ENCODE measurements around the gene EPYC.

The EPYC gene

DNA sequence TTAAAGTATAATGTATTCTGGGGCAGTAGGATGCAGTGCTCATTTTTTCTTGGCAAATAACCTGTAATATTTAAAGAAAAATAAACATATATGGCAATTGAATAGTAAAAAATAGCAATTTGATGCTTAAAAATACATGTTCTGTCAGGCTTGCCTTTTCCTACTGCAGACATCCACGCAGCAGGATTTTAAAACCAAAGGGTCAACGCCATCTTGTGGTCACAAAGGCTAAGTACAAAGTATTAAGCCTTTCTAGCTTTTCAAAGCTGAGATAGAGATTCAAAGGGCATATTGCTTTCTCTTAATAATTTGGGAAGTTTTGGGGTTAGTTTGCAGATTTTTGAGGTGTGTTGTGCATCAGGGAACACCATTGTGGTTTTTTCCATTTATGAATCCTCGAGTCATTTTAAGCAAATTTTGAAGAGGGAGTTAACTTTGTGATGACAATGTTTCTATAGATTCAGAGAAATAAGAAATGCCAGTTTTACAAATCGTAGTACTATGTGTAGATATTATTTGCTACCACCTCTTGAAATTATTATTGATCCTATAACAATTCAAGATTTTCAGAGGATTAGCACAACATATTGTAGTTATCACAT lies 45.1 kb downstream of the EPYC start:
- H3K36me3 Mint-ChIP-seq (ENCODE audit: insufficient read depth) = no peaks in the 10 kb centered on the region
- H3K4me3 Mint-ChIP-seq = no peak overlapping the region
- no peaks in the 10 kb centered on the region for H3K9me3 Mint-ChIP-seq
- no peaks in the 10 kb centered on the region for H3K4me1 Mint-ChIP-seq (ENCODE audit: low read depth in 2 of 2)
- peaks cover 0 to 5% of the 10 kb centered on the region in 2 donors for H3K27me3 Mint-ChIP-seq
- DNase-seq (peak in 1 of 3 experiments; percentile 20), ATAC-seq (replicated peaks) (peak; percentile 56)
- no peak overlapping the region for H3K27ac Mint-ChIP-seq

DNA sequence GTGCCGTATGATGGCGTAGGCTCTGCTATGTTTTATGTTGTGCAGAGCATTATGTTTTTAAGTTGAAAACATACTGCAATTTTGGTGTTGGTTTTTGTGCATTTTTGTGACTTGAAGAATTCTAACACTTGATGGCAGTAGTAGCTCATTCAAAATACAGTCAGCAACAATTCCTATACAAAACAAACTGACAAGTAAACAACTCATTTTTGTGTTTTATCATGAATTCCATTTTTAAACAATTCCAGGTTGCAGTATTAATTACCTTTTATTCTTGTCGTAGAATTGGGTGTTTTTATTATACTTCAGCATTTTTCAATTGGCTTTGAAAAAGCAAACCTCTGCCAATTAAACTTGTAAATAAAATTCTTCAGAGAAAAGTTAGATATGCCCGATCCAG lies 45.7 kb downstream of the EPYC start:
- no peak overlapping the region for H3K4me3 Mint-ChIP-seq
- H3K27me3 Mint-ChIP-seq = peaks cover 0 to 5% of the 10 kb centered on the region in 2 donors
- H3K4me1 Mint-ChIP-seq (ENCODE audit: low read depth in 2 of 2) = no peaks in the 10 kb centered on the region
- no peaks in the 10 kb centered on the region for H3K36me3 Mint-ChIP-seq (ENCODE audit: insufficient read depth)
- ATAC-seq (replicated peaks) (no peak), DNase-seq (no peak)
- H3K27ac Mint-ChIP-seq = no peak overlapping the region
- H3K9me3 Mint-ChIP-seq = no peaks in the 10 kb centered on the region

DNA sequence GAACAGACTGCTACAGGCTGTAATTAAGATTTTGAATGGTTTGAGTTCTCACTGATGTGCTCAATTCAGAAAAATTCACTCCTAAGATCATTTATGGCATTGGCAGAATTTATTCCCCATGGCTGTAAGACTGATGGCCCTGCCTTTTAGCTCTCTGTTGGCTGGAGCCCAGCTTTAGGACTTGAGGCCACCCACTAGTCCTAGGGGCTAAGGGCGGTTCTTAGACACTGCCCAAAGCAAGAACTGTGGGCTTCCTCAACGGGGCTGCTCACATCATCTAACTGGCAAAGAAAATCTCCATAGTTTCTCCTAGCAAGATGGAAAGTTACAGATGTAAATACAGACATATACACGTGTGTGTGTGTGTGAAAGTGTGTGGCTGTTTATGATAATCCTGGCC lies 46.4 kb downstream of the EPYC start:
- Mint-ChIP-seq H3K4me3 (no peak overlapping the region), H3K27ac (no peak overlapping the region), H3K4me1 (ENCODE audit: low read depth in 2 of 2) (no peaks in the 10 kb centered on the region), H3K9me3 (no peaks in the 10 kb centered on the region), H3K27me3 (peaks cover 0 to 5% of the 10 kb centered on the region in 2 donors), H3K36me3 (ENCODE audit: insufficient read depth) (no peaks in the 10 kb centered on the region)
- no peak for ATAC-seq (replicated peaks)
- DNase-seq = no peak

DNA sequence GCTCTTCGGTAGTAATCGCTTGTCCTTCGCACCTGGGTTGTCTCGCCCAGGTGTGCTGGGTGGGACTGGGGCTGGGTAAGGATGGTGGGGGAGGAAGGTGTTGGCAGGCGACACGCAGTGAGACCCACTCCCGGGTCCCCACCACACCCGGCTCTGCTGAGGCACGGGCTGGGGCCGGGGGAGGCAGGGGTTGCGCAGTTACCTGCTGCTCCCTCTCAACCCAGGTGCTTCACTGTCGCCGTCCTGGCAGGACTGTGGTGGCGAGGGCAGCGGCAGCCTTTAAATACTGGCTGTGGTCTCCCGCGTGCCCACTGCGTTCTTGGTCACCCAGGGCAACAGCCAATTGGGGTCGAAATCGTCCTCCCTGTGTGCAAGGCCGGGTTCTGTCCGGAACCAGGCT lies 49.9 kb downstream of the EPYC start, which contains the start of gene CCER1:
TSS of gene CCER1 (minus strand) at position 256 of the 400 bp plus-strand sequence. CDS start 434 bp downstream, outside the sequence.
- no peak for DNase-seq
- no peak for ATAC-seq (replicated peaks)
- H3K27me3 Mint-ChIP-seq = peaks cover 0 to 9% of the 10 kb centered on the region in 2 donors
- H3K4me1 Mint-ChIP-seq (ENCODE audit: low read depth in 2 of 2) = no peaks in the 10 kb centered on the region
- H3K36me3 Mint-ChIP-seq (ENCODE audit: insufficient read depth) = no peaks in the 10 kb centered on the region
- H3K9me3 Mint-ChIP-seq = no peaks in the 10 kb centered on the region
- H3K27ac Mint-ChIP-seq = no peak within 1 kb of the TSS
- H3K4me3 Mint-ChIP-seq = no peak within 1 kb of the TSS

DNA sequence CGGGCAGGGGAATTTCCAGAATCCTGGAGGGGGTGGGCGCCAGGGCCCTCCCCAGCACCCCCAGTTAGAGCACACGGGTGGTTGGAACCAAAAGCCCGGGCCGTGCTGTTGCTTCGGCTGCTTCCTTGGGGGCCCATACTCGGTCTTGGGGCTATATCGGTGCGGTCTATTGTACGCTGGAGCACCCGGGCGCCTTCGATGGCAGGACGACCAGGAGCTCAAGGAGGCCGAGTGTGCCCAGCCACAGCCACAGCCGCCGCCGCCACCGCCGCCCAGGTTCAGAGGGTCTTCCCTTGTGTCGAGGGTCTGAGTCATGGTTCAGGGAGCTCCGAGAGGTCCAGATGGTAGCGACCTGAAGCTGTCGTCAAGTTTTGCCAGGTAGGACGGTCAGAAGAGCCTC lies 50.3 kb downstream of the EPYC start:
- H3K27ac Mint-ChIP-seq = no peak overlapping the region

DNA sequence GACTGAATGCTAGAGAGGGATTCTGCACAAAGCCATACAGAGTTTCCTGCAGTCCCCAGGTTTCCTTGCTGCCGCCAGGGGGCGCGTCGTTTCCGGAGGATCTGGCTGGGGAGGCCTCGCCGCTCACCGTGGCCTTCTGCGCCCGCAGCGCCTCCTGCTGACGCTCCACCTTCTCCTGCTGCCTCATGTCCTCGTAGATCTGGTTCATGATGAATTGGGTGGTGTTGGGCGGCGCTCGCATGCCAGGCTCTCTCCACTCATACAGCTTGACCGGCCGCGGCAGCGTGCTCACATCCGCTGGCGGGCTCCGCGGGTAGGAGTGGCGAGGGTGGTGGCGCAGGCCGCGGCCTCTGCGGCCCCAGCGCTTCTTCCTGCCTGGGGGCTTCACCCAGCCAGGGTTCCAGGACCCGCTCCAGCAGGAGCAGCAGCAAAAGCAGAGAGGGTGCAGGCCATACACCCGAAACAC lies 50.8 kb downstream of the EPYC start:
- H3K27ac Mint-ChIP-seq = no peak overlapping the region
- H3K27me3 Mint-ChIP-seq = peaks cover 0 to 5% of the 10 kb centered on the region in 2 donors
- no peak overlapping the region for H3K4me3 Mint-ChIP-seq
- ATAC-seq (replicated peaks) (no peak), DNase-seq (no peak)
- no peaks in the 10 kb centered on the region for H3K36me3 Mint-ChIP-seq (ENCODE audit: insufficient read depth)
- H3K4me1 Mint-ChIP-seq (ENCODE audit: low read depth in 2 of 2) = no peaks in the 10 kb centered on the region
- no peaks in the 10 kb centered on the region for H3K9me3 Mint-ChIP-seq

More for the DNA sequence above, 50.3 kb downstream of the EPYC start:
- no peak for DNase-seq
- ATAC-seq (replicated peaks) = no peak
- peaks cover 0 to 5% of the 10 kb centered on the region in 2 donors for H3K27me3 Mint-ChIP-seq
- no peaks in the 10 kb centered on the region for H3K36me3 Mint-ChIP-seq (ENCODE audit: insufficient read depth)
- H3K4me3 Mint-ChIP-seq = no peak overlapping the region
- H3K4me1 Mint-ChIP-seq (ENCODE audit: low read depth in 2 of 2) = no peaks in the 10 kb centered on the region
- no peaks in the 10 kb centered on the region for H3K9me3 Mint-ChIP-seq

DNA sequence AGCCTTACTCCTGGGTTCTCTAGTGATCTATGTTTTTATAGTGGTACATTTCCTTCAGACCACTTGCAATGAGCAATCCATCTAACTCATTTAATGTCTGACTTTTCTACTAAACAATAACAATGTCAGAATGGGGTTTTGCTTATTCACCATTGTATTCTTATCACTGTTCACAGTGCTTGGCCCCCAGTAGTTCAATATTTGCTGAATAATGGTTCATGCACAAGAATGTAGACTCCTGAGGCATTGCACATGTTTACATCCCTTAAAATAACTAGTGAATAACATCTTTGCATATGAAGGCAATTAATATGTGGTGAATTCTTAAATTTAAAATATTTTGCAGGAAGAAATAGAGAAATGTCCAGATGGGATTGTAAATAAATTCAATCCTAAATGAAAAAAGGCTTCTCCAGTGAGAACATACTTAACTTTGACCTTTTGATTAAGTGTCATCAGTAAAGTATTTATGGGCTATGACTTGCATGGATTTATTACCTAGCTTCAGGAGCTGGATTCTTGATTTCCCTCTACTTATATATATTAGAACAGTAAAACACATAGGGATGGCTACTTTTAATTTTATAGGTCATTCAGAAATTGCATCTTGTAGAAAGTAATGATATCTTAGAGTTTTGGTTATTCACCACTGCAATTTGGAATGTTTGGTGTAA lies 53.2 kb downstream of the EPYC start:
- ATAC-seq (replicated peaks) = no peak
- H3K27ac Mint-ChIP-seq = no peak overlapping the region
- DNase-seq = no peak
- no peaks in the 10 kb centered on the region for H3K4me1 Mint-ChIP-seq (ENCODE audit: low read depth in 2 of 2)
- no peaks in the 10 kb centered on the region for H3K9me3 Mint-ChIP-seq
- no peaks in the 10 kb centered on the region for H3K36me3 Mint-ChIP-seq (ENCODE audit: insufficient read depth)
- no peak overlapping the region for H3K4me3 Mint-ChIP-seq
- peaks cover 0 to 5% of the 10 kb centered on the region in 2 donors for H3K27me3 Mint-ChIP-seq

DNA sequence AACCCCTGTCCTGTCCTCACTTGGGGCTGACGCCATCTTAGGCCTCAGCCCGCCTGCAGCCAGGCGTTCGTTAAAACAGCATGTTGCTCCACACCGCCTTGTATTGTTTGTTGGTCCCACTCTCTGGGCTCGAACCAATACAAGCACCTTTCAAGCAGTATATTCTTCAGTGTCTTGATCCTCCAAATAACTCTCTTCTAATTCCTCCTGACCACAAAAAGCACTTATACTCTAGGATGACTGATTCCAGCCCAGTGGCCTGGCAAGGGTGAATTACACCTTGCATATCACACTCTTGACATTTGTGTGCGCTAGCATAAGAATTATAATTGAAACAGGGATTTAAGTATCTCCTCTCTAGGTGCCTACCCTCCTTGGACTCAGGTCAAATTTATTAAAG lies 56.9 kb downstream of the EPYC start:
- no peak for ATAC-seq (replicated peaks)
- Mint-ChIP-seq H3K27me3 (peaks cover 0 to 5% of the 10 kb centered on the region in 2 donors), H3K27ac (no peak overlapping the region), H3K4me1 (ENCODE audit: low read depth in 2 of 2) (no peaks in the 10 kb centered on the region), H3K4me3 (no peak overlapping the region), H3K36me3 (ENCODE audit: insufficient read depth) (no peaks in the 10 kb centered on the region), H3K9me3 (no peaks in the 10 kb centered on the region)
- no peak for DNase-seq

DNA sequence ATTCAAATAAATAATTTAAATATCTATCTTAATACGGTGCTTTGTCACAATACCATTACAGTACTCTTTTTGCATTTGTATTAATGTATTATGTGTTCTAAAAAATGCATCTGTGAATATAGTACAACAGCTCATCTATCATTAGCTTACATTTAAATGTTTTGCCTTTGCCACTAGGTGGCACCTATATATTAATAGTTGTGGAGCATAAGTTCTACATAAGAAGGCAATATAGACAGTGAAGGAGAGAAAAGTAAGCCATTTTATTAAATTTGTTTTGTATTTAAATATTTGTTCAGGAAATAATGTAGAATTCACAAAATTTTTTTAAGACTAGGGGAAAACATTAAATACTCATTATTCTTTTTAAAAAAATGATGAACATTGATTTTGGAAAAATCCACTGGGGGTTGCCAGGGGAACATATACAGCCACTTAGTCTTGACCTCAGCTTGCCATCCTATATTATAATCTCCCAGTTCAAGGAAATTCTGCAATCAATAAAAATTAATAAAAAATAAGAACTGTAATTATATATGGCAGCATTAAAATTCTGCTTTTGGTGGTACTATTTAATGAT lies 59.6 kb downstream of the EPYC start:
- DNase-seq (no peak), ATAC-seq (replicated peaks) (peak; percentile 35)
- Mint-ChIP-seq H3K4me3 (no peak overlapping the region), H3K27me3 (no peaks in the 10 kb centered on the region), H3K27ac (no peak overlapping the region), H3K36me3 (ENCODE audit: insufficient read depth) (no peaks in the 10 kb centered on the region), H3K9me3 (no peaks in the 10 kb centered on the region), H3K4me1 (ENCODE audit: low read depth in 2 of 2) (no peaks in the 10 kb centered on the region)

DNA sequence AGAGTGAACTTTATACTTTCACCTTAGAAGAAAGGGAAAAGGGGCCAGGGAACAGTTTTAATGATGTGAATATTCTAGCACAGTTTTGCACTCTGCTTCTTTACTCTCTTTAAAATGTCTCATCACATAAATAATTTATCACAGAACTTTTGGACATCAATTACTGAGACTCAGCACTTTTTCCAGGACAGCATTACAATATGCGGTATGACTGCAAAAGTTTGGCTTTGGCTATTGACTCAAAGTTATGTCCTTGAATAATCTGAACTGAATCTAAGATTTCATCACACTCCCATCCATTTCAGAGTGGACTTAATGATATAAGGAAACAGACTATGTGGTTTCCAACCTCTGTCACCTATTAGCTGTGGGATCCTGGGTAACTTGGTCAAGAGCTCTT lies 61.5 kb downstream of the EPYC start:
- Mint-ChIP-seq H3K9me3 (no peaks in the 10 kb centered on the region), H3K4me3 (no peak overlapping the region), H3K27me3 (no peaks in the 10 kb centered on the region), H3K4me1 (ENCODE audit: low read depth in 2 of 2) (no peaks in the 10 kb centered on the region), H3K36me3 (ENCODE audit: insufficient read depth) (no peaks in the 10 kb centered on the region), H3K27ac (no peak overlapping the region)
- no peak for DNase-seq
- no peak for ATAC-seq (replicated peaks)

DNA sequence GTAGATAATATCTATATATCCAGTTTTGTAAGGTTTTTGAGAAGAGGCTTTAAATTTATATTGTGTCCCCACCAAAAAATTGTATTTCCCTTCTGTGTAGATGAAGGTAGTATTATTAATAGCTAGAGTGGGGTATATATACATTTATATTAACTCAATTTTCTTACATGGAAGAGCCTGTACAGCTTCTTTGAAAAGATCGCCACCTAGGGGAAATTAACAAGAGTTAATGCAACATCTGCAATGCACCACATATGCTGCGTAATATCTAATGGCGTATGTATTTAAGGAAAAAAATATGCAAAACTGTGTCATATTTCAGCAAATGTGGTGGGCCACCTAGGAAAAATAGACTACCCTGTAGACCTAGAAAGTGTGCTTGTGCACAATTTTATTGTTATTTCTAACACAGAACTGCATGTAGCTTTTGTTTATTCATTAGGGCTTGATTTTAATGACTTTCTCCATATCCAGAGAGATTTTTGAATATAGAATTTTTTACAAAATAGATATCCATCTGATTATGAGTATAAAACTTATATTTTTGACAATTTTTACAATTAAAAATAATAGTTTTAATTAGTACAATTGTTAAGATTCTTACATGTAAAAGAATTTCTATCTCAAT lies 63.8 kb downstream of the EPYC start:
- Mint-ChIP-seq H3K27me3 (peaks cover 4 to 16% of the 10 kb centered on the region in 2 donors), H3K4me3 (no peak overlapping the region), H3K4me1 (ENCODE audit: low read depth in 2 of 2) (no peaks in the 10 kb centered on the region), H3K36me3 (ENCODE audit: insufficient read depth) (peaks cover 2% of the 10 kb centered on the region), H3K9me3 (no peaks in the 10 kb centered on the region), H3K27ac (no peak overlapping the region)
- DNase-seq (no peak), ATAC-seq (replicated peaks) (peak; percentile 24)

DNA sequence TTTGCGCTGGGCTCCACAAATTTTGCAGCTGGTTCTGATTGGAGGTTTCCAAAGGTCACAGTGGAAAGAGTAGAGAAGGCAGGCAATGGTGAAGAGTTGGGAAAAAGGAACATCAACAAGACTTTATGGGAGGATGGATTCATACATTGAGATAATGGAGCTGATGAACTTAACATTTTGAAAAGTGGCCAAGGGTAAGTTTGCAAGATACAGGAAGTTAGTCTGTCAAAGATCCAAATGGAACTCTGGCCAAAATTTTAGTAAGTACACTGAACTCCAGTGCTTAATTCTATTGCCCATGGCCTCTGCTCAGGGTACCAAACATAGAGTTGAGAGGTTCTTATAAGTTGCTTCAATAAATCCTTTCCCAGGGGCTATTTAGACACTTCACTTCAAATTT lies 65.4 kb downstream of the EPYC start:
- Mint-ChIP-seq H3K9me3 (no peaks in the 10 kb centered on the region), H3K4me1 (ENCODE audit: low read depth in 2 of 2) (no peaks in the 10 kb centered on the region), H3K27ac (no peak overlapping the region), H3K36me3 (ENCODE audit: insufficient read depth) (peaks cover 2% of the 10 kb centered on the region), H3K4me3 (no peak overlapping the region), H3K27me3 (peaks cover 16 to 27% of the 10 kb centered on the region in 2 donors)
- ATAC-seq (replicated peaks) (no peak), DNase-seq (no peak)

DNA sequence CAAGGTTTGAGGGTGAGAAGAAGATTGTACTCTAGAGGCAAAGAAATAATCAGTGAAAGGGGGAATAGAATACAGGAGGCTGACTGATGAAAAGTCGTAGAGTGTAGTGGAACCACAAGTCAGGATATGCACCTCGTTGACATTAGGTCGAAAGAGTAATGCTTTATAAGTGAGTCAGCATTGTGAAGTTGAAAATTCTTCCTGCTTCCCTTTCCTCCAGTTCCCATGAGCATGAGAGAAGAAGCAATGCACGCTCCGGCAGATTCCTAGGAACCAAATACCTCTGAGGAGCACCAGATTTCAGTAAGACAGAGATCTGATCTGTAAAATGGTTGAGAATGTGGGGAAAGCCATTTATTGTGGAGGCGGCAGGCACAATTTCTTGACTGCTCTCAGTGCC lies 66.3 kb downstream of the EPYC start:
- Mint-ChIP-seq H3K27ac (no peak overlapping the region), H3K36me3 (ENCODE audit: insufficient read depth) (peaks cover 2% of the 10 kb centered on the region), H3K9me3 (no peaks in the 10 kb centered on the region), H3K4me1 (ENCODE audit: low read depth in 2 of 2) (no peaks in the 10 kb centered on the region), H3K27me3 (peaks cover 22 to 27% of the 10 kb centered on the region in 2 donors), H3K4me3 (no peak overlapping the region)
- DNase-seq (no peak), ATAC-seq (replicated peaks) (no peak)
